Ammon's horn (tissue), 1 donor: ENCODE results near the gene PCDHA9.
"Not testable (repeated sequence)": the region's sequence is repeated elsewhere in the genome, so short reads cannot be mapped to it uniquely, and the experiment has no call there.

ENCODE experiments used
- DNase-seq: peaks from one replicate; pipeline ENCODE4 v3.0.0-alpha.2; 2016; ENCODE audit warnings: low spot score

Gene PCDHA9

DNA sequence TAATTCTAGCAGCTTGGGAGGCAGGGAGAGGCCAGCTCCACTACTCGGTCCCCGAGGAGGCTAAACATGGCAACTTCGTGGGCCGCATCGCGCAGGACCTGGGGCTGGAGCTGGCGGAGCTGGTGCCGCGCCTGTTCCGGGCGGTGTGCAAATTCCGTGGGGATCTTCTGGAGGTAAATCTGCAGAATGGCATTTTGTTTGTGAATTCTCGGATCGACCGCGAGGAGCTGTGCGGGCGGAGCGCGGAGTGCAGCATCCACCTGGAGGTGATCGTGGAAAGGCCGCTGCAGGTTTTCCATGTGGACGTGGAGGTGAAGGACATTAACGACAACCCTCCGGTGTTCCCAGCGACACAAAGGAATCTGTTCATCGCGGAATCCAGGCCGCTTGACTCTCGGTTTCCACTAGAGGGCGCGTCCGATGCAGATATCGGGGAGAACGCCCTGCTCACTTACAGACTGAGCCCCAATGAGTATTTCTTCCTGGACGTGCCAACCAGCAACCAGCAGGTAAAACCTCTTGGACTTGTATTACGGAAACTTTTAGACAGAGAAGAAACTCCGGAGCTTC lies 13.7 kb upstream of the PCDHA9 start:
- not testable (repeated sequence) for DNase-seq

- DNase-seq: no peak
These were observed 12.3 kb upstream of the PCDHA9 start for GRCh38 chr5:140835622-140836510.

- DNase-seq: peak; percentile 55
These were observed 6.9 kb upstream of the PCDHA9 start, which contains the start of gene PCDHA8 for GRCh38 chr5:140840978-140841962. TSS of gene PCDHA8 (plus strand) at chr5:140841187. CDS start at chr5:140841322, 135 bp downstream.

GRCh38 chr5:140842798-140843733 lies 5.1 kb upstream of the PCDHA9 start:
- no peak for DNase-seq

DNA sequence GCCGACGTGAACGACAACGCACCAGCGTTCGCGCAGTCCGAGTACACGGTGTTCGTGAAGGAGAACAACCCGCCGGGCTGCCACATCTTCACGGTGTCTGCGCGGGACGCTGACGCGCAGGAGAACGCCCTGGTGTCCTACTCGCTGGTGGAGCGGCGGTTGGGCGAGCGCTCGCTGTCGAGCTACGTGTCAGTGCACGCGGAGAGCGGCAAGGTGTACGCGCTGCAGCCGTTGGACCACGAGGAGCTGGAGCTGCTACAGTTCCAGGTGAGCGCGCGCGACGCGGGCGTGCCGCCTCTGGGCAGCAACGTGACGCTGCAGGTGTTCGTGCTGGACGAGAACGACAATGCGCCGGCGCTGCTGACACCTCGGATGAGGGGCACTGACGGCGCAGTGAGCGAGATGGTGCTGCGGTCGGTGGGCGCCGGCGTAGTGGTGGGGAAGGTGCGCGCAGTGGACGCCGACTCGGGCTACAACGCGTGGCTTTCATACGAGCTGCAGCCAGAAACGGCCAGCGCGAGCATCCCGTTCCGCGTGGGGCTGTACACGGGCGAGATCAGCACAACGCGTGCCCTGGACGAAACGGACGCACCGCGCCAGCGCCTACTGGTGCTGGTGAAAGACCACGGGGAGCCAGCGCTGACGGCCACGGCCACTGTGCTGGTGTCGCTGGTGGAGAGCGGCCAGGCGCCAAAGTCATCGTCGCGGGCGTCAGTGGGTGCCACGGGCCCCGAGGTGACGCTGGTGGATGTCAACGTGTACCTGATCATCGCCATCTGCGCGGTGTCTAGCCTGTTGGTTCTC lies 1.9 kb downstream of the PCDHA9 start:
- DNase-seq: not testable (repeated sequence)

DNA sequence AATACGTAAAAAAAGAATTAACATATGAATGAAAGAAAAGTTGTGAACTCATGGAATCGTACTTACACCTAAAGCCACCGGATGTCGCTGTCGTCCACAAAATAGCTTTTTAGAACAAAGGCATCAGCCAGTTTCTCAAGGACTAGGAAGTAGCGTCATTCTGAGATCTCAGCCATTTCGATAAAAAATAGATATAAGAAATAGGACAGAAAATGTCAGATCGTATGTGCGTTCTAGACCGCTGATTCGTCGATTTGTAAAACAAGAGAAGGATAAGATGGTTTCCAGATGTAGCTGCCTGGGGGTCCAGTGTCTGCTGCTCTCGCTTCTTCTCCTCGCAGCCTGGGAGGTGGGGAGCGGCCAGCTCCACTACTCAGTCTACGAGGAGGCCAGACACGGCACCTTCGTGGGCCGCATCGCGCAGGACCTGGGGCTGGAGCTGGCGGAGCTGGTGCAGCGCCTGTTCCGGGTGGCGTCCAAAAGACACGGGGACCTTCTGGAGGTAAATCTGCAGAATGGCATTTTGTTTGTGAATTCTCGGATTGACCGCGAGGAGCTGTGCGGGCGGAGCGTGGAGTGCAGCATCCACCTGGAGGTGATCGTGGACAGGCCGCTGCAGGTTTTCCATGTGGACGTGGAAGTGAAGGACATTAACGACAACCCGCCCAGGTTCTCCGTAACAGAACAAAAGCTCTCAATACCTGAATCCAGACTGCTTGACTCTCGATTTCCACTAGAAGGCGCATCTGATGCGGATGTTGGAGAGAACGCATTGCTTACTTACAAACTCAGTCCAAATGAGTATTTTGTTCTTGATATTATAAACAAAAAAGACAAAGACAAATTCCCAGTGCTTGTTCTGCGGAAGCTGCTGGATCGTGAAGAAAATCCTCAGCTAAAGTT lies 7.8 kb downstream of the PCDHA9 start, which contains the start of gene PCDHA10:
Gene PCDHA10, plus strand, starts transcription at position 126 of the 903 bp plus-strand sequence. Its CDS starts 152 bp downstream, at position 278.
- peak; percentile 18 for DNase-seq

GRCh38 chr5:140857177-140857986 lies 9.2 kb downstream of the PCDHA9 start:
- DNase-seq: no peak

GRCh38 chr5:140857987-140858240 lies 9.7 kb downstream of the PCDHA9 start:
- DNase-seq: no peak

DNA sequence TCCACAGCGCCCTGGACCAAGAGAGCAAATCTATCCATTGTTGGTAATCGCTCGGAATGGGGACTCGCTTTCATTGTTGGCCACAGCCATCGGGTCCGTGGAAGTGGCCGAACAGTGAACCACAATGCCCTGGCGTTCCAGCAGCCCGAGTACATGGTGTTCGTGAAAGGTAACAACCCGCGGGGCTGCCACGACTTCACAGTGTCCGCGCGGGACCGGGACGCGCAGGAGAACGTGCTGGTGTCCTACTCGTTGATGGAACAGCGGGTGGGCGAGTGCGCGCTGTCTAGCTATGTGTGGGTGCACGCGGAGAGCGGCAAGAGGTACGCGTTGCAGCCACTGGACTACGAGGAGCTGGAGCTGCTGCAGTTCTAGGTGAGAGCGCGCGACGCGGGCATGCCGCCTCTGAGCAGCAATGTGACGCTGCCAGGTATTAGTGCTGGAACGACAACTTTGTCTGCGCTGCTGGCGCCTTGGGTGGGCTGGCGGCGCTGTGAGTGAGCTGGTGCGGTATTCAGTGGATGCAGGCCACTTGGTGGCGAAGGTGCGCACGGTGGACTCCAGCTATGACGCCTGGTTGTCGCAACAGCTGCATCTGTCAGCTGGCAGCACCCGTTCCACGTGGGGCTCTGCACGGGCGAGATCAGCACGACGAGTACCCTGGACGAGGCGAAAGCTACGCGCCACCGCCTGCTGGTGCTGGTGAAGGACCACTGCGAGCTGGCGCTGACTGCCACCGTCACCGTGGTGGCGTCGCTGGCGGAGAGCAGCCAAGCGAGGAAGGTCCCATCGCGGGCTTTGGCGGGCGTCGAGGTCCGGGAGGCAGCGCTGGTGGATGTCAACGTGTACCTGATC lies 14.5 kb downstream of the PCDHA9 start:
- DNase-seq: no peak

DNA sequence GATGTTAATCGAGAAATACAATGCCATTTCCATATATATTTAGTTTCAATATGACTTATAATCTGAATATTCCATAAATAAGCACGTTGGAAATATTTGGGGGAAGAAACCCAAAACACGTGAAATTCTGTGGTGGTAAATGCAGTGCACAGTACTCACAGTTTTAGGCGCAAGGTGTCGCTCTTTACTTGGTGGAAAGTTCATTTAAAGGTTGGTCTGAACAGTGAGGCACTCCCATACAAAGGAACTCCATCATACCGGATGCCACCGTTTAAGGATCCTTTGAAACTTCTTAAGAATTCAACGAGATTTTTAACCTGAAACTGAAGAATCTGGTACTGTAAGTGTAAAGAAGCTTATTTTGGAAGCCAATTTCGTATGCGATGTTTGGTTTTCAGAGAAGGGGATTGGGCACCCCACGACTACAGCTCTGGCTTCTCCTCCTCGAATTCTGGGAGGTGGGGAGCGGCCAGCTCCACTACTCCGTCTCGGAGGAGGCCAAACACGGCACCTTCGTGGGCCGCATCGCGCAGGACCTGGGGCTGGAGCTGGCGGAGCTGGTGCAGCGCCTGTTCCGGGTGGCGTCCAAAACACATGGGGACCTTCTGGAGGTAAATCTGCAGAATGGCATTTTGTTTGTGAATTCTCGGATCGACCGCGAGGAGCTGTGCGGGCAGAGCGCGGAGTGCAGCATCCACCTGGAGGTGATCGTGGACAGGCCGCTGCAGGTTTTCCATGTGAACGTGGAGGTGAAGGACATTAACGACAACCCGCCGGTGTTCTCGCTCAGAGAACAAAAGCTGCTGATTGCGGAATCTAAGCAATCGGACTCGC lies 20.8 kb downstream of the PCDHA9 start, which contains the start of gene PCDHA11:
Gene PCDHA11, plus strand, starts transcription at position 237 of the 834 bp plus-strand sequence. Its CDS starts 147 bp downstream, at position 384.
- peak; percentile 61 for DNase-seq

DNA sequence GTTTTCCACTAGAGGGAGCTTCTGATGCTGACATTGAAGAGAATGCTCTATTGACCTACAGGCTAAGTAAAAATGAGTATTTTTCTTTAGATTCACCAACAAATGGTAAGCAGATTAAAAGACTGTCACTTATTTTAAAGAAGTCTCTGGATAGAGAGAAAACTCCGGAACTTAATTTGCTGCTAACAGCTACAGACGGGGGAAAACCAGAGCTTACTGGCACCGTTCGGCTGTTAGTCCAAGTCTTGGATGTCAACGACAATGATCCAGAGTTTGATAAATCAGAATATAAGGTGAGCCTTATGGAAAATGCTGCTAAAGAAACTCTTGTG lies 21.3 kb downstream of the PCDHA9 start:
- DNase-seq: no peak

DNA sequence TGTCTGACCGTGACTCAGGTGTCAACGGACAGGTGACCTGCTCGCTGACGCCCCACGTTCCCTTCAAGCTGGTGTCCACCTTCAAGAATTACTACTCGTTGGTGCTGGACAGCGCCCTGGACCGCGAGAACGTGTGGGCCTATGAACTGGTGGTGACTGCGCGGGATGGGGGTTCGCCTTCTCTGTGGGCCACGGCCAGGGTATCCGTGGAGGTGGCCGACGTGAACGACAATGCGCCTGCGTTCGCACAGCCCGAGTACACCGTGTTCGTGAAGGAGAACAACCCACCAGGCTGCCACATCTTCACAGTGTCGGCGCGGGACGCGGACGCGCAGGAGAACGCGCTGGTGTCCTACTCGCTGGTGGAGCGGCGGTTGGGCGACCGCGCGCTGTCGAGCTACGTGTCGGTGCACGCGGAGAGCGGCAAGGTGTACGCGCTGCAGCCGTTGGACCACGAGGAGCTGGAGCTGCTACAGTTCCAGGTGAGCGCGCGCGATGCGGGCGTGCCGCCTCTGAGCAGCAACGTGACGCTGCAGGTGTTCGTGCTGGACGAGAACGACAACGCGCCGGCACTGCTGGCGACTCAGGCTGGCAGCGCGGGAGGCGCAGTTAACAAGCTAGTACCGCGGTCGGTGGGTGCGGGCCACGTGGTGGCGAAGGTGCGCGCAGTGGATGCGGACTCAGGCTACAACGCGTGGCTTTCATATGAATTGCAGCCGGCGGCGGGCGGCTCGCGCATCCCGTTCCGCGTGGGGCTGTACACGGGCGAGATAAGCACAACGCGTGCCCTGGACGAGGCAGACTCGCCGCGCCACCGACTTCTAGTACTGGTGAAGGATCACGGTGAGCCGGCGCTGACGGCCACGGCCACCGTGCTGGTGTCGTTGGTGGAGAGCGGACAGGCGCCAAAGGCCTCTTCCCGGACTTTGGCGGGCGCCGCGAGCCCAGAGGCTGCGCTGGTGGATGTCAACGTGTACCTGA lies 22.3 kb downstream of the PCDHA9 start:
- DNase-seq: no peak

DNA sequence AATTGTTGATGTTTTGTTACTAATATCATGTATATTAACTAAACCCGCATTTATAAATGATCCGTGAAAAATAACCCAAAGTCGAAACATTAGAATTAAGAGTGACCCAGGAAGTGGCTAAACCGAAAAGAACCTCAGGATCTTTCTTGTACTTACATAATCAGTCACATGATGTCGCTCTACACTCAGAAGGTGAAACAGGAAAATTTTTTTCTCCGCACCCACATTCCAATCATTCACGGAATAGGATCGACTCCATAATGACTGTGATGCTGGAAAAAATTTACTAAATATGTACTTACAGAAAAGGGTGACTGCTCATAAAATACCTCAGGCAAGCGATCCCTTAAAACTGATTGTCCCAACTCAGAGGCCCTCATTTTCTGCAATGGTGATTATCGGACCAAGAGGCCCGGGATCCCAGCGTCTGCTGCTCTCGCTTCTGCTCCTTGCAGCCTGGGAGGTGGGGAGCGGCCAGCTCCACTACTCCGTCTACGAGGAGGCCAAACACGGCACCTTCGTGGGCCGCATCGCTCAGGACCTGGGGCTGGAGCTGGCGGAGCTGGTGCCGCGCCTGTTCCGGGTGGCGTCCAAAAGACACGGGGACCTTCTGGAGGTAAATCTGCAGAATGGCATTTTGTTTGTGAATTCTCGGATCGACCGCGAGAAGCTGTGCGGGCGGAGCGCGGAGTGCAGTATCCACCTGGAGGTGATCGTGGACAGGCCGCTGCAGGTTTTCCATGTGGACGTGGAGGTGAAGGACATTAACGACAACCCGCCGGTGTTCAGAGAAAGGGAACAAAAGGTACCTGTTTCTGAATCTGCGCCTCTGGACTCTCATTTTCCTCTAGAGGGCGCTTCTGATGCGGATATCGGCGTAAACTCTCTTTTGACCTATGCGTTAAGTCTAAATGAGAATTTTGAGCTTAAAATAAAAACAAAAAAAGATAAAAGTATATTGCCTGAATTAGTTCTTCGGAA lies 27.2 kb downstream of the PCDHA9 start, which contains the start of gene PCDHA12:
Gene PCDHA12, plus strand, starts transcription at position 224 of the 981 bp plus-strand sequence. Its CDS starts 165 bp downstream, at position 389.
- no peak for DNase-seq
